ENCODE results near the gene BTAF1.

GRCh38 chr10:91884536-91884935, 39.0 kb upstream of the BTAF1 start:
- TF ChIP-seq POLR2A (IDR thresholded peaks at IDR 0.05; ENCODE audit: low read length): no peak
- no peak for TF ChIP-seq GATA1 (IDR thresholded peaks at IDR 0.05; ENCODE audit: low read depth, low read length)

Measured in erythroblast (primary cell).